WTC11 (cell line): Measurements from ENCODE around the gene LUC7L3.
"Not testable (repeated sequence)": the region's sequence is repeated elsewhere in the genome, so short reads cannot be mapped to it uniquely, and the experiment has no call there.

ENCODE experiments used
- CREB1 ChIP-seq: sonication (generic); formaldehyde crosslinking; IDR thresholded peaks from 2 replicates; pipeline ENCODE4 v1.8.0; 2023; ENCODE audit warnings: mild to moderate bottlenecking, missing genetic modification reagents
- CTCF ChIP-seq: fragments of 200-600 bp; IDR thresholded peaks from 2 replicates; pipeline ENCODE4 v1.8.0; 2022; ENCODE audit warnings: antibody characterized with exemption
- ELF4 ChIP-seq: sonication (generic); formaldehyde crosslinking; IDR thresholded peaks from 2 replicates; pipeline ENCODE4 v1.8.1; 2022; ENCODE audit warnings: low read depth, mild to moderate bottlenecking, moderate library complexity, missing genetic modification reagents
- TF ChIP-seq, protein P1 (sequence below): sonication (generic); formaldehyde crosslinking; IDR thresholded peaks from 2 replicates; pipeline ENCODE4 v1.8.0; 2022; ENCODE audit warnings: mild to moderate bottlenecking, missing genetic modification reagents

DNA sequence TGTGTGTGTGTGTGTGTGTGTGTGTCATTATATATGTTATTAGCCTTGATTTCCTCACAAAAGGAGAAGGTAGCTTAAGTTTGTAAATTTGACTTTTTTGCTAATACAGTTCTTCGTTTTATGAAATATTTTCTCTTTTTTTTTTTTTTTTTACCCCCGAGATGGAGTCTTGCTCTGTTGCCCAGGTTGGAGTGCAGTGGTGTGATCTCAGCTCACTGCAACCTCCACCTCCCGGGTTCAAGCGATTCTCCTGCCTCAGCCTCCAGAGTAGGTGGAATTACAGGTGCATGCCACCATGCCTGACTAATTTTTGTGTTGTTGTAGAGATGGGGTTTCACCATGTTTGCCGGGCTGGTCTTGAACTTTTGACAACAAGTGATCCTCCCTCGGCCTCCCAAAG lies 5.2 kb downstream of the LUC7L3 start:
- not testable (repeated sequence) for TF ChIP-seq CTCF, CREB1, ELF4
- TF ChIP-seq, protein P1, sequence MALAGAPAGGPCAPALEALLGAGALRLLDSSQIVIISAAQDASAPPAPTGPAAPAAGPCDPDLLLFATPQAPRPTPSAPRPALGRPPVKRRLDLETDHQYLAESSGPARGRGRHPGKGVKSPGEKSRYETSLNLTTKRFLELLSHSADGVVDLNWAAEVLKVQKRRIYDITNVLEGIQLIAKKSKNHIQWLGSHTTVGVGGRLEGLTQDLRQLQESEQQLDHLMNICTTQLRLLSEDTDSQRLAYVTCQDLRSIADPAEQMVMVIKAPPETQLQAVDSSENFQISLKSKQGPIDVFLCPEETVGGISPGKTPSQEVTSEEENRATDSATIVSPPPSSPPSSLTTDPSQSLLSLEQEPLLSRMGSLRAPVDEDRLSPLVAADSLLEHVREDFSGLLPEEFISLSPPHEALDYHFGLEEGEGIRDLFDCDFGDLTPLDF (CRISPR knock-in tag), result not testable (repeated sequence)
